Vagina (tissue), 2 donors: ENCODE results near the gene P2RY12.

Experiments used
- POLR2A ChIP-seq, 2 donors: fragments of 450-650 bp; IDR thresholded peaks; one replicate each; pipeline ENCODE4 v1.6.1; 2017; ENCODE audit warnings: antibody characterized with exemption in 2 of 2, mild to moderate bottlenecking in 2 of 2, moderate library complexity in 2 of 2
- POLR2AphosphoS5 ChIP-seq, 2 donors: sonication (generic); formaldehyde crosslinking; IDR thresholded peaks; one replicate each; pipeline ENCODE4 v1.9.0; 2017; ENCODE audit warnings: antibody characterized with exemption in 2 of 2, mild to moderate bottlenecking in 2 of 2, low read depth in 1 of 2; ENCODE audit not compliant: insufficient read depth in 1 of 2
- TF ChIP-seq, protein P1 (sequence below), 3 experiments: fragments of 450-650 bp in 2 of 3; fragments of 200-600 bp in 1 of 3; sonication (generic) in 1 of 3; IDR thresholded peaks; one replicate each; pipeline ENCODE4 v1.5.1; 2017 to 2019; ENCODE audit warnings: antibody characterized with exemption in 3 of 3, mild to moderate bottlenecking in 2 of 3, moderate library complexity in 2 of 3

DNA sequence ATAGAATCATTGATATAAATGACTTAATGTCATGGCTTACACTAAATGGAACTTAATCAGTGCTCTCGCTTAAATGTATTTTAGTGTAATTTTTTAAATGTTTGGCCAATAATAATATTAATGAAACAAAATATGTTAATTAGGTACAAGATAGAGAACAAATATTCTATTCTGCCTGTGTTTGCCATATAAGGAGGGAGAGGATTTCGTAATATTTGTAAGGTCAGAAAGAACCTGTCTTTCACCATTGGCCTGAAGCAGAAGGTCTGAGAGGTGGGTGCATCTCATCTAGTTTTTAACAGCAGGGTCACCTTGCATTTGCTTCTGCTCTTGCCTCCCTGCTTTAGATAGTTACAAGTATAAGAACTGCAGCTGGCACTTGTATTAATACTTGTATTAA, 70.4 kb downstream of the P2RY12 start:
- TF ChIP-seq, protein P1, sequence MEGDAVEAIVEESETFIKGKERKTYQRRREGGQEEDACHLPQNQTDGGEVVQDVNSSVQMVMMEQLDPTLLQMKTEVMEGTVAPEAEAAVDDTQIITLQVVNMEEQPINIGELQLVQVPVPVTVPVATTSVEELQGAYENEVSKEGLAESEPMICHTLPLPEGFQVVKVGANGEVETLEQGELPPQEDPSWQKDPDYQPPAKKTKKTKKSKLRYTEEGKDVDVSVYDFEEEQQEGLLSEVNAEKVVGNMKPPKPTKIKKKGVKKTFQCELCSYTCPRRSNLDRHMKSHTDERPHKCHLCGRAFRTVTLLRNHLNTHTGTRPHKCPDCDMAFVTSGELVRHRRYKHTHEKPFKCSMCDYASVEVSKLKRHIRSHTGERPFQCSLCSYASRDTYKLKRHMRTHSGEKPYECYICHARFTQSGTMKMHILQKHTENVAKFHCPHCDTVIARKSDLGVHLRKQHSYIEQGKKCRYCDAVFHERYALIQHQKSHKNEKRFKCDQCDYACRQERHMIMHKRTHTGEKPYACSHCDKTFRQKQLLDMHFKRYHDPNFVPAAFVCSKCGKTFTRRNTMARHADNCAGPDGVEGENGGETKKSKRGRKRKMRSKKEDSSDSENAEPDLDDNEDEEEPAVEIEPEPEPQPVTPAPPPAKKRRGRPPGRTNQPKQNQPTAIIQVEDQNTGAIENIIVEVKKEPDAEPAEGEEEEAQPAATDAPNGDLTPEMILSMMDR (IDR thresholded peaks at IDR 0.05): no peak
- TF ChIP-seq POLR2A (IDR thresholded peaks at IDR 0.05) (no peak), POLR2AphosphoS5 (IDR thresholded peaks at IDR 0.05; ENCODE audit: insufficient read depth in 1 of 2, low read depth in 1 of 2) (no peak)
